C4-2B (cell line): ENCODE measurements around the gene SSX5.
"Not testable (repeated sequence)": the region's sequence is repeated elsewhere in the genome, so short reads cannot be mapped to it uniquely, and the experiment has no call there.

ENCODE experiments used
- CTCF ChIP-seq: fragments of 450-650 bp; conservative IDR thresholded peaks from 2 replicates; pipeline ENCODE4 v1.5.1; 2017; ENCODE audit warnings: mild to moderate bottlenecking
- ZFX ChIP-seq: fragments of 450-650 bp; IDR thresholded peaks from 2 replicates; pipeline ENCODE4 v1.6.1; 2017

DNA sequence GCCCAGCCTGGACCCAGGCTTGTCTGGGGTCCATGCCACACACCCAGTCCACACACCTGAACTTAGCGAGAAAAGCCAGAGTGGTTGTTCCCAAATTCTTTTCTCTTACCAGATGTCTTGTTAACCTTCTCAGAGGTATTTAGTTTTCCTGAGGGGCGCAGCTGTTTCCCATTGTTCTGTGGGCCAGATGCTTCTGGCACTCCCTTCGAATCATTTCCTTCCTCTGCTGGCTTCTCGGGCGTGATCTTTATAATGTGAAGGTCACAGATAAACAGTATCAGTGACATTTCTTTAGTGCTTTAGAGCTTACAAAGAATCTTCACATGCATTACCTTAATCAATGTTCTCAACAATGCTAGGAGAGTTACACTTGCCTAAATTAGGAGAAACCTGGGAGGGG, 6.6 kb downstream of the SSX5 start:
- TF ChIP-seq CTCF, ZFX: not testable (repeated sequence)
